ENCODE measurements around the gene TMEM200B. TPM values are rescaled to one million over a fixed set of nuclear protein-coding genes. Genes with fewer than 3 reads are reported as not detected.
"Not testable (repeated sequence)": the region's sequence is repeated elsewhere in the genome, so short reads cannot be mapped to it uniquely, and the experiment has no call there.

Gene TMEM200B
- total RNA-seq, 2 experiments from 2014 or later: 1.1 TPM

GRCh38 chr1:29157269-29157601, 33.5 kb upstream of the TMEM200B start:
- Mint-ChIP-seq H3K27ac (no peak overlapping the region), H3K9me3 (ENCODE audit: low read depth) (no peaks in the 10 kb centered on the region), H3K4me3 (no peak overlapping the region), H3K27me3 (no peaks in the 10 kb centered on the region), H3K4me1 (no peaks in the 10 kb centered on the region), H3K36me3 (ENCODE audit: low read depth) (peaks cover 60% of the 10 kb centered on the region)
- ATAC-seq (no peak), DNase-seq (no peak)
- intact Hi-C loops (cut with DNase I, micrococcal nuclease): no loop called here
- ChIA-PET CTCF (no interaction called here), POLR2A (interaction anchor here (0.9 kb wide), 1 partner anchor 115 kb away, joined by 3 read pairs; no protein-coding TSS in a partner anchor)

GRCh38 chr1:29156543-29157268, 33.0 kb upstream of the TMEM200B start:
- ATAC-seq: no peak
- CTCF ChIA-PET: interaction anchor here (0.6 kb wide), 1 partner anchor 318 kb away, joined by 5 read pairs; no protein-coding TSS in a partner anchor
- DNase-seq: no peak
- Mint-ChIP-seq H3K27ac (no peak overlapping the region), H3K27me3 (no peaks in the 10 kb centered on the region), H3K4me1 (no peaks in the 10 kb centered on the region), H3K9me3 (ENCODE audit: low read depth) (no peaks in the 10 kb centered on the region), H3K36me3 (ENCODE audit: low read depth) (peaks cover 62% of the 10 kb centered on the region), H3K4me3 (no peak overlapping the region)
- POLR2A ChIA-PET: interaction anchor here (0.9 kb wide), 1 partner anchor 114 kb away, joined by 3 read pairs; no protein-coding TSS in a partner anchor
- intact Hi-C loops (cut with DNase I, micrococcal nuclease): no loop called here

- intact Hi-C loops (cut with DNase I, micrococcal nuclease): no loop called here
- Mint-ChIP-seq H3K9me3 (ENCODE audit: low read depth) (no peaks in the 10 kb centered on the region), H3K27me3 (no peaks in the 10 kb centered on the region), H3K4me3 (no peak overlapping the region), H3K27ac (no peak overlapping the region), H3K36me3 (ENCODE audit: low read depth) (peaks cover 84% of the 10 kb centered on the region), H3K4me1 (no peaks in the 10 kb centered on the region)
- POLR2A ChIA-PET: no interaction called here
- ATAC-seq (no peak), DNase-seq (no peak)
- CTCF ChIA-PET: interaction anchor here (0.6 to 1.6 kb wide), 3 partner anchors 9 to 270 kb away, joined by 3 read pairs; no protein-coding TSS in a partner anchor
These were observed 28.5 kb upstream of the TMEM200B start for GRCh38 chr1:29152046-29152805.

GRCh38 chr1:29150346-29150745, 26.6 kb upstream of the TMEM200B start:
- ATAC-seq; DNase-seq; CTCF ChIA-PET; intact Hi-C loops (cut with DNase I, micrococcal nuclease); H3K9me3 Mint-ChIP-seq (ENCODE audit: low read depth); POLR2A ChIA-PET; H3K27ac Mint-ChIP-seq; H3K27me3 Mint-ChIP-seq; H3K4me1 Mint-ChIP-seq; H3K4me3 Mint-ChIP-seq: not testable (repeated sequence)
- H3K36me3 Mint-ChIP-seq (ENCODE audit: low read depth): peaks cover 92% of the 10 kb centered on the region

GRCh38 chr1:29148656-29149491, 25.2 kb upstream of the TMEM200B start:
- H3K9me3 Mint-ChIP-seq (ENCODE audit: low read depth): no peaks in the 10 kb centered on the region
- ATAC-seq (no peak), DNase-seq (no peak)
- intact Hi-C loops (cut with DNase I, micrococcal nuclease): no loop called here
- no peaks in the 10 kb centered on the region for H3K27me3 Mint-ChIP-seq
- no peak overlapping the region for H3K4me3 Mint-ChIP-seq
- H3K4me1 Mint-ChIP-seq: no peaks in the 10 kb centered on the region
- peaks cover 87% of the 10 kb centered on the region for H3K36me3 Mint-ChIP-seq (ENCODE audit: low read depth)
- ChIA-PET POLR2A (interaction anchor here (0.6 kb wide), 1 partner anchor 11 kb away, joined by 4 read pairs; no protein-coding TSS in a partner anchor), CTCF (no interaction called here)
- H3K27ac Mint-ChIP-seq: no peak overlapping the region

- ChIA-PET POLR2A (no interaction called here), CTCF (interaction anchor here (1.6 kb wide), 1 partner anchor 262 kb away, joined by 3 read pairs; no protein-coding TSS in a partner anchor)
- Mint-ChIP-seq H3K4me1 (no peaks in the 10 kb centered on the region), H3K36me3 (ENCODE audit: low read depth) (peaks cover 69% of the 10 kb centered on the region), H3K4me3 (no peak overlapping the region), H3K27ac (no peak overlapping the region), H3K9me3 (ENCODE audit: low read depth) (no peaks in the 10 kb centered on the region), H3K27me3 (no peaks in the 10 kb centered on the region)
- DNase-seq (no peak), ATAC-seq (no peak)
- intact Hi-C loops (cut with DNase I, micrococcal nuclease): no loop called here
These were observed 22.2 kb upstream of the TMEM200B start for GRCh38 chr1:29145739-29146437.

- Mint-ChIP-seq H3K4me3 (no peak overlapping the region), H3K9me3 (ENCODE audit: low read depth) (no peaks in the 10 kb centered on the region), H3K27me3 (no peaks in the 10 kb centered on the region), H3K36me3 (ENCODE audit: low read depth) (peaks cover 52% of the 10 kb centered on the region), H3K27ac (no peak overlapping the region), H3K4me1 (no peaks in the 10 kb centered on the region)
- intact Hi-C loops (cut with DNase I, micrococcal nuclease): no loop called here
- CTCF ChIA-PET: no interaction called here
- DNase-seq (no peak), ATAC-seq (no peak)
- POLR2A ChIA-PET: no interaction called here
These were observed 20.5 kb upstream of the TMEM200B start for GRCh38 chr1:29144178-29144577.

- no peaks in the 10 kb centered on the region for H3K4me1 Mint-ChIP-seq
- H3K27me3 Mint-ChIP-seq: no peaks in the 10 kb centered on the region
- no peak for ATAC-seq
- H3K27ac Mint-ChIP-seq: no peak overlapping the region
- CTCF ChIA-PET: interaction anchor here (0.7 kb wide), 1 partner anchor 385 kb away, joined by 3 read pairs; no protein-coding TSS in a partner anchor
- peaks cover 37% of the 10 kb centered on the region for H3K36me3 Mint-ChIP-seq (ENCODE audit: low read depth)
- POLR2A ChIA-PET: interaction anchor here (0.6 kb wide), 1 partner anchor 494 kb away, joined by 3 read pairs; no protein-coding TSS in a partner anchor
- no peak for DNase-seq
- no peak overlapping the region for H3K4me3 Mint-ChIP-seq
- intact Hi-C loops (cut with DNase I, micrococcal nuclease): no loop called here
- H3K9me3 Mint-ChIP-seq (ENCODE audit: low read depth): no peaks in the 10 kb centered on the region
These were observed 19.0 kb upstream of the TMEM200B start for GRCh38 chr1:29142714-29143113.

GRCh38 chr1:29136391-29136915, 12.8 kb upstream of the TMEM200B start:
- Mint-ChIP-seq H3K27ac (no peak overlapping the region), H3K4me3 (no peak overlapping the region), H3K27me3 (peaks cover 3% of the 10 kb centered on the region)

GRCh38 chr1:29134695-29135028, 11.0 kb upstream of the TMEM200B start:
- ChIA-PET CTCF (no interaction called here), POLR2A (no interaction called here)
- no peaks in the 10 kb centered on the region for H3K36me3 Mint-ChIP-seq (ENCODE audit: low read depth)
- no peak overlapping the region for H3K4me3 Mint-ChIP-seq
- H3K27me3 Mint-ChIP-seq: peaks cover 3% of the 10 kb centered on the region
- H3K27ac Mint-ChIP-seq: no peak overlapping the region
- no peaks in the 10 kb centered on the region for H3K4me1 Mint-ChIP-seq
- H3K9me3 Mint-ChIP-seq (ENCODE audit: low read depth): no peaks in the 10 kb centered on the region
- ATAC-seq (no peak), DNase-seq (no peak)
- intact Hi-C loops (cut with DNase I, micrococcal nuclease): no loop called here

More at GRCh38 chr1:29136391-29136915, 12.8 kb upstream of the TMEM200B start:
- H3K4me1 Mint-ChIP-seq: no peaks in the 10 kb centered on the region
- intact Hi-C loops (cut with DNase I, micrococcal nuclease): no loop called here
- CTCF ChIA-PET: no interaction called here
- H3K36me3 Mint-ChIP-seq (ENCODE audit: low read depth): no peaks in the 10 kb centered on the region
- POLR2A ChIA-PET: no interaction called here
- no peak for ATAC-seq
- DNase-seq: no peak
- H3K9me3 Mint-ChIP-seq (ENCODE audit: low read depth): no peaks in the 10 kb centered on the region
